ENCODE results near the gene HACD3. TPM values are rescaled to one million over a fixed set of nuclear protein-coding genes. Genes with fewer than 3 reads are reported as not detected.

The HACD3 gene
- total RNA-seq, 1 donor from 2014 or later, result 107 TPM

- no peak overlapping the region for H3K27ac Mint-ChIP-seq (ENCODE audit: unreplicated experiment)
- no peak for DNase-seq (ENCODE audit: low spot score)
- no peak for TF ChIP-seq CTCF (IDR thresholded peaks at IDR 0.05; ENCODE audit: unreplicated experiment)
- H3K27me3 Mint-ChIP-seq (ENCODE audit: unreplicated experiment), result no peaks in the 10 kb centered on the region
- H3K4me3 Mint-ChIP-seq (ENCODE audit: unreplicated experiment), result no peak overlapping the region
- H3K9me3 Mint-ChIP-seq (ENCODE audit: unreplicated experiment), result no peaks in the 10 kb centered on the region
- peaks cover 53% of the 10 kb centered on the region for H3K4me1 Mint-ChIP-seq (ENCODE audit: unreplicated experiment)
- peaks cover 34% of the 10 kb centered on the region for H3K36me3 Mint-ChIP-seq (ENCODE audit: low read depth, unreplicated experiment)
Observed at GRCh38 chr15:65587094-65587493, 56.8 kb downstream of the HACD3 start.

- TF ChIP-seq CTCF (IDR thresholded peaks at IDR 0.05; ENCODE audit: unreplicated experiment), result peak; percentile 48
- no peak overlapping the region for H3K4me3 Mint-ChIP-seq (ENCODE audit: unreplicated experiment)
- peaks cover 10% of the 10 kb centered on the region for H3K36me3 Mint-ChIP-seq (ENCODE audit: low read depth, unreplicated experiment)
- DNase-seq (ENCODE audit: low spot score), result peak; percentile 43
- no peaks in the 10 kb centered on the region for H3K27me3 Mint-ChIP-seq (ENCODE audit: unreplicated experiment)
- H3K27ac Mint-ChIP-seq (ENCODE audit: unreplicated experiment), result no peak overlapping the region
- H3K9me3 Mint-ChIP-seq (ENCODE audit: unreplicated experiment), result no peaks in the 10 kb centered on the region
- H3K4me1 Mint-ChIP-seq (ENCODE audit: unreplicated experiment), result peaks cover 16% of the 10 kb centered on the region
Observed at GRCh38 chr15:65595960-65596359, 65.7 kb downstream of the HACD3 start.

GRCh38 chr15:65598468-65598867 lies 68.2 kb downstream of the HACD3 start:
- peaks cover 6% of the 10 kb centered on the region for H3K4me1 Mint-ChIP-seq (ENCODE audit: unreplicated experiment)
- H3K27ac Mint-ChIP-seq (ENCODE audit: unreplicated experiment), result no peak overlapping the region
- H3K9me3 Mint-ChIP-seq (ENCODE audit: unreplicated experiment), result no peaks in the 10 kb centered on the region
- H3K27me3 Mint-ChIP-seq (ENCODE audit: unreplicated experiment), result no peaks in the 10 kb centered on the region
- TF ChIP-seq CTCF (IDR thresholded peaks at IDR 0.05; ENCODE audit: unreplicated experiment), result no peak
- H3K4me3 Mint-ChIP-seq (ENCODE audit: unreplicated experiment), result no peak overlapping the region
- DNase-seq (ENCODE audit: low spot score), result no peak
- peaks cover 9% of the 10 kb centered on the region for H3K36me3 Mint-ChIP-seq (ENCODE audit: low read depth, unreplicated experiment)

- Mint-ChIP-seq H3K4me1 (ENCODE audit: unreplicated experiment) (no peaks in the 10 kb centered on the region), H3K27me3 (ENCODE audit: unreplicated experiment) (no peaks in the 10 kb centered on the region), H3K4me3 (ENCODE audit: unreplicated experiment) (no peak overlapping the region), H3K9me3 (ENCODE audit: unreplicated experiment) (no peaks in the 10 kb centered on the region), H3K36me3 (ENCODE audit: low read depth, unreplicated experiment) (peaks cover 9% of the 10 kb centered on the region), H3K27ac (ENCODE audit: unreplicated experiment) (no peak overlapping the region)
- no peak for TF ChIP-seq CTCF (IDR thresholded peaks at IDR 0.05; ENCODE audit: unreplicated experiment)
- DNase-seq (ENCODE audit: low spot score), result no peak
Observed at GRCh38 chr15:65599677-65600076, 69.4 kb downstream of the HACD3 start.

GRCh38 chr15:65603134-65603533 lies 72.9 kb downstream of the HACD3 start:
- no peak overlapping the region for H3K4me3 Mint-ChIP-seq (ENCODE audit: unreplicated experiment)
- H3K27ac Mint-ChIP-seq (ENCODE audit: unreplicated experiment), result no peak overlapping the region
- no peak for TF ChIP-seq CTCF (IDR thresholded peaks at IDR 0.05; ENCODE audit: unreplicated experiment)

More at GRCh38 chr15:65603134-65603533, 72.9 kb downstream of the HACD3 start:
- Mint-ChIP-seq H3K27me3 (ENCODE audit: unreplicated experiment) (no peaks in the 10 kb centered on the region), H3K9me3 (ENCODE audit: unreplicated experiment) (no peaks in the 10 kb centered on the region), H3K36me3 (ENCODE audit: low read depth, unreplicated experiment) (peaks cover 9% of the 10 kb centered on the region), H3K4me1 (ENCODE audit: unreplicated experiment) (no peaks in the 10 kb centered on the region)
- DNase-seq (ENCODE audit: low spot score), result no peak

All from endothelial cell (in vitro differentiated cells).